Sigmoid colon (tissue), 3 donors: ENCODE measurements around the gene FRA10AC1.

ENCODE experiments used
- POLR2A ChIP-seq, 2 donors: fragments of 450-650 bp; IDR thresholded peaks; one replicate each; pipeline ENCODE4 v1.6.1; 2016; ENCODE audit warnings: antibody characterized with exemption in 2 of 2, mild to moderate bottlenecking in 2 of 2, moderate library complexity in 2 of 2
- TF ChIP-seq, protein P1 (sequence below), 4 experiments: fragments of 450-650 bp in 3 of 4; fragments of 200-600 bp in 1 of 4; IDR thresholded peaks; one replicate each; pipeline ENCODE4 v1.5.1; 2016 to 2019; ENCODE audit warnings: antibody characterized with exemption in 4 of 4, mild to moderate bottlenecking in 3 of 4, moderate library complexity in 2 of 4

DNA sequence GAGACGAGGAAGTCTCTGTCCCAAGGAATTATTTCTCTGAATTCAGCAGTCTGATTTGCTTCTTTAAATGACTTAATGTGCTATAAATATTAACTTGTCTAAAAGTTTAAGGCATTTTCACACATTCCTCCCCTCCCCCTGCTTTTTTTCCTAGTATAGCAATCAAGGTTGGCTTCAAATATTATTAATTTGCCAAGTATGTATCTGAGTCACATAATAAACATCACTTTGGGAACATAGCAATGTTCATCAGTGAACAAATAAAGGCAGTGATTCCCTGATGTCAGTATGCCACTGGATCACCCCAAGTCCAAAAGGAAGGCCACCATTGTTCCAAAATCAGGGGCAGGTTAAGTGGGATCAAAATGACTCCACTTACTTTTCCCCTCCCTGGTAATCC, 49.5 kb downstream of the FRA10AC1 start:
- TF ChIP-seq, protein P1, sequence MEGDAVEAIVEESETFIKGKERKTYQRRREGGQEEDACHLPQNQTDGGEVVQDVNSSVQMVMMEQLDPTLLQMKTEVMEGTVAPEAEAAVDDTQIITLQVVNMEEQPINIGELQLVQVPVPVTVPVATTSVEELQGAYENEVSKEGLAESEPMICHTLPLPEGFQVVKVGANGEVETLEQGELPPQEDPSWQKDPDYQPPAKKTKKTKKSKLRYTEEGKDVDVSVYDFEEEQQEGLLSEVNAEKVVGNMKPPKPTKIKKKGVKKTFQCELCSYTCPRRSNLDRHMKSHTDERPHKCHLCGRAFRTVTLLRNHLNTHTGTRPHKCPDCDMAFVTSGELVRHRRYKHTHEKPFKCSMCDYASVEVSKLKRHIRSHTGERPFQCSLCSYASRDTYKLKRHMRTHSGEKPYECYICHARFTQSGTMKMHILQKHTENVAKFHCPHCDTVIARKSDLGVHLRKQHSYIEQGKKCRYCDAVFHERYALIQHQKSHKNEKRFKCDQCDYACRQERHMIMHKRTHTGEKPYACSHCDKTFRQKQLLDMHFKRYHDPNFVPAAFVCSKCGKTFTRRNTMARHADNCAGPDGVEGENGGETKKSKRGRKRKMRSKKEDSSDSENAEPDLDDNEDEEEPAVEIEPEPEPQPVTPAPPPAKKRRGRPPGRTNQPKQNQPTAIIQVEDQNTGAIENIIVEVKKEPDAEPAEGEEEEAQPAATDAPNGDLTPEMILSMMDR (IDR thresholded peaks at IDR 0.05), result no peak
- TF ChIP-seq POLR2A (IDR thresholded peaks at IDR 0.05), result no peak
